ENCODE data around the gene ARHGEF28.

Gene ARHGEF28

GRCh38 chr5:73851471-73852181, 225.6 kb downstream of the ARHGEF28 start:
- TF ChIP-seq CTCF (IDR thresholded peaks at IDR 0.05; ENCODE audit: borderline replicate concordance, control extremely low read depth, extremely low read depth, insufficient read depth, missing control alignments) = no peak
- no peak for DNase-seq (ENCODE audit: low spot score)
- in situ Hi-C loops (cut with MboI; ENCODE audit: low sequenced_read_pairs, unreplicated experiment) = no loop called here

- no peak for TF ChIP-seq CTCF (IDR thresholded peaks at IDR 0.05; ENCODE audit: borderline replicate concordance, control extremely low read depth, extremely low read depth, insufficient read depth, missing control alignments)
- DNase-seq (ENCODE audit: low spot score) = no peak
- in situ Hi-C loops (cut with MboI; ENCODE audit: low sequenced_read_pairs, unreplicated experiment) = no loop called here
Observed at GRCh38 chr5:73853091-73853490, 227.1 kb downstream of the ARHGEF28 start.

GRCh38 chr5:73856997-73857396, 231.0 kb downstream of the ARHGEF28 start:
- TF ChIP-seq CTCF (IDR thresholded peaks at IDR 0.05; ENCODE audit: borderline replicate concordance, control extremely low read depth, extremely low read depth, insufficient read depth, missing control alignments) = no peak
- no peak for DNase-seq (ENCODE audit: low spot score)
- in situ Hi-C loops (cut with MboI; ENCODE audit: low sequenced_read_pairs, unreplicated experiment) = no loop called here

GRCh38 chr5:73857446-73857845, 231.4 kb downstream of the ARHGEF28 start:
- no peak for TF ChIP-seq CTCF (IDR thresholded peaks at IDR 0.05; ENCODE audit: borderline replicate concordance, control extremely low read depth, extremely low read depth, insufficient read depth, missing control alignments)
- in situ Hi-C loops (cut with MboI; ENCODE audit: low sequenced_read_pairs, unreplicated experiment) = no loop called here
- no peak for DNase-seq (ENCODE audit: low spot score)

- in situ Hi-C loops (cut with MboI; ENCODE audit: low sequenced_read_pairs, unreplicated experiment) = no loop called here
- no peak for DNase-seq (ENCODE audit: low spot score)
- no peak for TF ChIP-seq CTCF (IDR thresholded peaks at IDR 0.05; ENCODE audit: borderline replicate concordance, control extremely low read depth, extremely low read depth, insufficient read depth, missing control alignments)
Observed at GRCh38 chr5:73858054-73858453, 232.1 kb downstream of the ARHGEF28 start.

- no peak for DNase-seq (ENCODE audit: low spot score)
- TF ChIP-seq CTCF (IDR thresholded peaks at IDR 0.05; ENCODE audit: borderline replicate concordance, control extremely low read depth, extremely low read depth, insufficient read depth, missing control alignments) = no peak
- in situ Hi-C loops (cut with MboI; ENCODE audit: low sequenced_read_pairs, unreplicated experiment) = no loop called here
Observed at GRCh38 chr5:73858776-73859175, 232.8 kb downstream of the ARHGEF28 start.
